ENCODE measurements around the gene SLC25A42.
"Not testable (repeated sequence)": the region's sequence is repeated elsewhere in the genome, so short reads cannot be mapped to it uniquely, and the experiment has no call there.

Gene SLC25A42

GRCh38 chr19:19071897-19072296 is 8.1 kb downstream of the SLC25A42 start:
- DNase-seq: no peak

GRCh38 chr19:19074196-19074882 is 10.5 kb downstream of the SLC25A42 start:
- DNase-seq: no peak

- DNase-seq: no peak
These were observed 11.3 kb downstream of the SLC25A42 start for GRCh38 chr19:19075126-19075525.

GRCh38 chr19:19076476-19076875 is 12.7 kb downstream of the SLC25A42 start:
- DNase-seq: no peak

- no peak for DNase-seq
These were observed 13.3 kb downstream of the SLC25A42 start for GRCh38 chr19:19077103-19077502.

- DNase-seq: no peak
These were observed 15.0 kb downstream of the SLC25A42 start for GRCh38 chr19:19078801-19079200.

- DNase-seq: no peak
These were observed 15.8 kb downstream of the SLC25A42 start for GRCh38 chr19:19079571-19079970.

GRCh38 chr19:19081642-19082151 is 17.9 kb downstream of the SLC25A42 start:
- no peak for DNase-seq

- DNase-seq: no peak
These were observed 19.8 kb downstream of the SLC25A42 start for GRCh38 chr19:19083413-19084178.

- DNase-seq: no peak
These were observed 23.9 kb downstream of the SLC25A42 start for GRCh38 chr19:19087676-19088075.

GRCh38 chr19:19094513-19094912 is 30.7 kb downstream of the SLC25A42 start:
- DNase-seq: no peak

- no peak for DNase-seq
These were observed 31.9 kb downstream of the SLC25A42 start for GRCh38 chr19:19095691-19096090.

- no peak for DNase-seq
These were observed 33.1 kb downstream of the SLC25A42 start for GRCh38 chr19:19096641-19097627.

GRCh38 chr19:19098084-19098702 is 34.4 kb downstream of the SLC25A42 start:
- no peak for DNase-seq

- DNase-seq: no peak
These were observed 35.2 kb downstream of the SLC25A42 start for GRCh38 chr19:19098703-19099632.

- no peak for DNase-seq
These were observed 37.7 kb downstream of the SLC25A42 start for GRCh38 chr19:19101540-19101939.

GRCh38 chr19:19102566-19102965 is 38.8 kb downstream of the SLC25A42 start:
- not testable (repeated sequence) for DNase-seq

- DNase-seq: no peak
These were observed 39.4 kb downstream of the SLC25A42 start for GRCh38 chr19:19103167-19103566.

- DNase-seq: no peak
These were observed 41.7 kb downstream of the SLC25A42 start for GRCh38 chr19:19105365-19106055.

GRCh38 chr19:19106056-19106551 is 42.3 kb downstream of the SLC25A42 start:
- DNase-seq: no peak
